ENCODE results near the gene HADHB.
"Not testable (repeated sequence)": the region's sequence is repeated elsewhere in the genome, so short reads cannot be mapped to it uniquely, and the experiment has no call there.

DNA sequence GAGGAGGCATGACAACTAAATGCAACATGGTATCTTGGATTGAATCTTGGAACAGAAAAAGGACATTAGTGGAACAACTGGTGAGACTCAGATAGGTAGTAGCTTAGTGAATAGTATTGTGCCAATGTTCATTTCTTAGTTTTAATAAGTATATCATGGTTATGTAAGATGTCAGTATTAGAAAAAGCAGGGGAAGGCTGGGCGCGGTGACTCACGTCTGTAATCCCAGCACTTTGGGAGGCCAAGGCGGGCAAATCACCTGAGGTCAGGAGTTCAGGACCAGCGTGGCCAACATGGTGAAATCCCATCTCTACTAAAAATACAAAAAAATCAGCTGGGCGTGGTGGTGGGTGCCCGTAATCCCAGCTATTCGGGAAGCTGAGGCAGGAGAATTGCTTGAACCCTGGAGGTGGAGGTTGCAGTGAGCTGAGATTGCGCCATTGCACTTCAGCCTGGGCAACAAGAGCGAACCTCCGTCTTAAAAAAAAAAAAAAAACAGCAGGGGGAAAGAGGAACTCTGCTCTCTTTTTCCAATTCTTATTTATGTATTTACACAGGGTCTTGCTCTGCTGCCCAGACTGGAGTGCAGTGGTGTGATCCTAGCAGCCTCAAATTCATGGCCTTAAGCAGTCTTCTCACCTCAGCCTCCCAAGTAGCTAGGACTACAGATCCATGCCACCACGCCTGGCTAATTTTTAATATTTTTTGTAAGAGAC, 24.1 kb downstream of the HADHB start:
- peak; percentile 8 for TF ChIP-seq POLR2A (IDR thresholded peaks at IDR 0.05; ENCODE audit: low read length)
- not testable (repeated sequence) for TF ChIP-seq GATA1 (IDR thresholded peaks at IDR 0.05; ENCODE audit: low read depth, low read length)
